SH-SY5Y (cell line): ENCODE data around the gene POU3F3.

Experiments used
- GATA2 ChIP-seq: IDR thresholded peaks from 2 replicates; pipeline ENCODE4 v1.6.1; 2011; ENCODE audit warnings: mild to moderate bottlenecking, low read depth, low read length
- GATA3 ChIP-seq: IDR thresholded peaks from 2 replicates; pipeline ENCODE4 v1.6.1; 2011; ENCODE audit warnings: low read depth, mild to moderate bottlenecking, low read length, moderate library complexity

POU3F3 gene

GRCh38 chr2:104871972-104872865 lies 18.3 kb downstream of the POU3F3 start:
- TF ChIP-seq GATA3, result no peak
- TF ChIP-seq GATA2, result no peak

DNA sequence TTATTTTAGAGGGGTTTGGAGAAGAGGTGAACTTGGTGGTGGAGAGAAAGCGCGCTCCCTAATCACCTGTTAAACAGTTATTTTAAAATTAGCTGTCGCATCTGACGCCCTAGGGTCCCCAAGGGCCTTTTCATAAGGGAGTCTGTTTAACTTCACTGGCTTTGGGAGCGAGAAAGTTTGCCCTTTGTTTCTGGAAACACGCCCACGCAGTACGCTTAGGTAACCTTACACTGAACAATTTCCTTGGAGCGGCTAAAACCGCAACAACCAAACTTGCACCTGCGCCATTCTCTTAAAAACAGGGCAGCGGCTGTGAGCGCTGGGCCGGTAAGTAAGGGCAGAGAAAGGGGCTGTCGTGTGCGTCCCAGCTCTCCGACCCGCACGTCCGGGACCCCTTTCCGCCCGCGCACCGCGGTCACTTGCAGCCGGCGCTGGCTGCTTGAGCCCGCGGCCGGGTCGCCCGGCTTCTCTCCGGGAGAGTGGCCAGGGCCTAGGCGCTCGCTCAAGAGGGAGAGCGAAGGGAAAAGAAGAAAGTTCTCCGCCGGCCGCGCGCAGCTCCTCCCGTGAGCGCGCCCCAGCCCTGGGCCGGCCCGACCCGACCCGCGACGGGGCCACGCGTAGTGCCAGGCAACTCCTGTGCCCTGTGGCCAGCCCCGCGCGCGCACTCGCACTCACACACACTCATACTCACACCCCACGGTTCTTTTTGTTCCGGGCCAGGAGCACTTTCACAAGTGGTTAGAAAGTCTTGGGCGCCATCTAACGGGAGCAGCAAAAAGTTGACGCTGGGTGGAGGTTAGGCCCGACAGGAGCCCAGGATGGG lies 19.2 kb downstream of the POU3F3 start:
- TF ChIP-seq GATA2 (no peak), GATA3 (no peak)

GRCh38 chr2:104873689-104874054 lies 19.8 kb downstream of the POU3F3 start:
- no peak for TF ChIP-seq GATA3
- TF ChIP-seq GATA2, result no peak

GRCh38 chr2:104874230-104874629 lies 20.3 kb downstream of the POU3F3 start:
- TF ChIP-seq GATA3, result no peak

GRCh38 chr2:104875262-104875661 lies 21.3 kb downstream of the POU3F3 start:
- no peak for TF ChIP-seq GATA3
- no peak for TF ChIP-seq GATA2

- TF ChIP-seq GATA3 (no peak), GATA2 (peak; percentile 58)
Observed at GRCh38 chr2:104876606-104877570, 23.0 kb downstream of the POU3F3 start.

- TF ChIP-seq GATA2 (no peak), GATA3 (no peak)
Observed at GRCh38 chr2:104878863-104879512, 25.1 kb downstream of the POU3F3 start.

GRCh38 chr2:104880076-104880475 lies 26.2 kb downstream of the POU3F3 start:
- TF ChIP-seq GATA3, result no peak
- TF ChIP-seq GATA2, result no peak

GRCh38 chr2:104883357-104883756 lies 29.4 kb downstream of the POU3F3 start:
- TF ChIP-seq GATA2, result no peak
- TF ChIP-seq GATA3, result no peak

GRCh38 chr2:104885119-104885782 lies 31.3 kb downstream of the POU3F3 start:
- TF ChIP-seq GATA2 (no peak), GATA3 (no peak)

GRCh38 chr2:104887676-104888075 lies 33.8 kb downstream of the POU3F3 start:
- TF ChIP-seq GATA2, result no peak
- no peak for TF ChIP-seq GATA3

- TF ChIP-seq GATA2, result no peak
- TF ChIP-seq GATA3, result no peak
Observed at GRCh38 chr2:104888489-104889258, 34.8 kb downstream of the POU3F3 start.
